A673 (cell line): ENCODE measurements around the gene APOBEC3C. TPM values are rescaled to one million over a fixed set of nuclear protein-coding genes. Genes with fewer than 3 reads are reported as not detected.
A peak's percentile ranks its signal among the peaks of the same experiment; 100 is the strongest.
"Not testable (repeated sequence)": the region's sequence is repeated elsewhere in the genome, so short reads cannot be mapped to it uniquely, and the experiment has no call there.

Experiments used
- BruUV-seq: library from RNA; stranded (reverse); fragments of 400-500 nt; replicated peaks from 2 replicates; lab custom pipeline; 2021; lab: Mats Ljungman, UMichigan
- CTCF ChIA-PET: fragments of 300-600 bp; sonication (Branson Sonifier 250); formaldehyde crosslinking; loops from one replicate; lab custom pipeline; 2022; ENCODE audit warnings: antibody characterized with exemption; lab: Charles Lee
- POLR2A ChIA-PET: fragments of 300-600 bp; sonication (Branson Sonifier 250); formaldehyde crosslinking; loops from one replicate; lab custom pipeline; 2022; ENCODE audit warnings: antibody characterized with exemption; ENCODE audit not compliant: low non-redundant PET; lab: Charles Lee
- DNase-seq: peaks from one replicate; pipeline ENCODE4 v3.0.0-alpha.2; 2015; ENCODE audit warnings: low spot score
- H3K27ac ChIP-seq: fragments of 200-600 bp; sonication (generic); 2 replicates; pipeline ENCODE4 v1.5.1; 2016; ENCODE audit warnings: mixed run types, low read depth, mild to moderate bottlenecking, mixed read lengths, antibody characterized with exemption, low read length; ENCODE audit not compliant: poor library complexity, severe bottlenecking
- H3K27me3 ChIP-seq: fragments of 200-600 bp; sonication (generic); replicated peaks from 2 replicates; pipeline ENCODE4 v1.6.1; 2017; ENCODE audit warnings: mixed run types, low read depth, mild to moderate bottlenecking, mixed read lengths, antibody characterized with exemption, low read length; ENCODE audit not compliant: insufficient read depth, poor library complexity
- H3K36me3 ChIP-seq: fragments of 200-600 bp; sonication (generic); 2 replicates; pipeline ENCODE4 v1.6.1; 2016; ENCODE audit warnings: mixed run types, mild to moderate bottlenecking, mixed read lengths, antibody characterized with exemption, low read length; ENCODE audit not compliant: insufficient read depth, poor library complexity, severe bottlenecking
- H3K4me1 ChIP-seq: fragments of 200-600 bp; sonication (generic); 2 replicates; pipeline ENCODE4 v1.6.1; 2017; ENCODE audit warnings: mixed run types, mild to moderate bottlenecking, mixed read lengths, antibody characterized with exemption, low read length; ENCODE audit not compliant: insufficient read depth, poor library complexity, severe bottlenecking
- H3K4me3 ChIP-seq: fragments of 200-600 bp; sonication (generic); 2 replicates; pipeline ENCODE4 v1.5.1; 2016; ENCODE audit warnings: low read depth, mixed run types, mild to moderate bottlenecking, mixed read lengths, low read length; ENCODE audit not compliant: poor library complexity, severe bottlenecking
- H3K9me3 ChIP-seq: fragments of 200-600 bp; sonication (generic); 2 replicates; pipeline ENCODE4 v1.6.1; 2016; ENCODE audit warnings: mixed run types, low read depth, mild to moderate bottlenecking, mixed read lengths, antibody characterized with exemption, low read length; ENCODE audit not compliant: poor library complexity, severe bottlenecking
- CTCF ChIP-seq: fragments of 300-800, 200-600 bp; sonication (generic); conservative IDR thresholded peaks from 2 replicates; pipeline ENCODE4 v1.5.1; 2017; ENCODE audit warnings: low read depth, mild to moderate bottlenecking, antibody characterized with exemption, low read length, moderate library complexity, mixed read lengths
- EZH2 ChIP-seq: fragments of 200-600 bp; sonication (generic); IDR thresholded peaks from 2 replicates; pipeline ENCODE4 v1.6.1; 2017; ENCODE audit warnings: borderline replicate concordance, low read depth, mild to moderate bottlenecking, mixed read lengths, antibody characterized with exemption, low read length; ENCODE audit not compliant: poor library complexity, severe bottlenecking
- intact Hi-C: fragments of 100-400 bp; cut with micrococcal nuclease; formaldehyde crosslinking; loops from one replicate; pipeline ENCODE4 v1.10.0; 2022; ENCODE audit not compliant: unreplicated experiment
- total RNA-seq: library from RNA; stranded (reverse); gene quantifications from 2 replicates; pipeline ENCODE4 v1.2.3, GENCODE V29; 2021

APOBEC3C gene
- total RNA-seq, 1 experiment from 2014 or later = 12.9 TPM

GRCh38 chr22:39017596-39018365, 3.7 kb downstream of the APOBEC3C start:
- Histone ChIP-seq H3K27me3 (no peaks in the 10 kb centered on the region), H3K4me1 (peaks cover 25% of the 10 kb centered on the region), H3K36me3 (no peaks in the 10 kb centered on the region), H3K27ac (no peak overlapping the region), H3K9me3 (no peaks in the 10 kb centered on the region), H3K4me3 (no peak overlapping the region)
- no peak for DNase-seq
- TF ChIP-seq CTCF (no peak), EZH2 (no peak)
- intact Hi-C loops = no loop called here
- no TSS peak for BruUV-seq
- CTCF ChIA-PET = interaction anchor here (0.6 kb wide), 1 partner anchor 15 kb away, joined by 4 read pairs; no protein-coding TSS in a partner anchor
- POLR2A ChIA-PET = no interaction called here

DNA sequence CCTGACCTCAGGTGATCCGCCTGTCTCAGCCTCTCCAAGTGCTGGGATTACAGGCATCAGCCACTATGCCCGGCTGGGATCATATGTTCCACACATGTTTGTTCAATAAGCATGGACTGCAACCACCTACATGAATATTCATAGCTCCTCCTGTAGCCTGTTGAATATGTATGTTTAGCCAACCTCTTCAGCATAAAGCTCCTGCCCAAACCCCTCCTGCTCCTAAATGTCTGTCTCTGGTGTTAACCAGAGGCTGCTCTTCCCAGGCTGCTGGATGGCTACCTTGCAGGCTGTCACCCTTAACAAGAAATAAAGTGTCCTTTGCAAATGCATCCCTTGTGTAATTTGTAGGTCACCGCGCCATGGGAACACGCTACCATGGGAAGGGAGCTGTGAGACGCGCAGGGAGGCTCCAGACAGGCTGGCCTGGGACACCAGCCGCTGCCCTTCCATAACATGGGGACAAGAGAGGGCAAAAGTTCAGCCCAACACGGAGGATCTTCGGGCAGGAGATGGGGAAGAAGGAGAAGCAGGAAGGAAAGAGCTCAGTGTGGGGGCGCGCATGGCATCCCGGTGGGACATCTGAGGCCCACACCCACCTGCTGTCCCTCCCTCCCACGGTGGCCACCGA, 6.1 kb downstream of the APOBEC3C start:
- POLR2A ChIA-PET, H3K27me3 ChIP-seq, H3K27ac ChIP-seq, intact Hi-C loops, BruUV-seq, CTCF ChIA-PET, H3K36me3 ChIP-seq, H3K9me3 ChIP-seq: not testable (repeated sequence)
- peak overlapping the region; percentile 34 for H3K4me3 ChIP-seq
- peak; percentile 67 for DNase-seq
- peaks cover 13% of the 10 kb centered on the region for H3K4me1 ChIP-seq

GRCh38 chr22:39021552-39022250, 7.6 kb downstream of the APOBEC3C start:
- Histone ChIP-seq H3K4me3 (peak overlapping the region; percentile 34), H3K27ac (peak overlapping the region; percentile 55), H3K9me3 (no peaks in the 10 kb centered on the region), H3K27me3 (no peaks in the 10 kb centered on the region), H3K36me3 (no peaks in the 10 kb centered on the region), H3K4me1 (peaks cover 13% of the 10 kb centered on the region)
- BruUV-seq = no TSS peak
- POLR2A ChIA-PET = no interaction called here
- CTCF ChIA-PET = no interaction called here
- TF ChIP-seq EZH2 (no peak), CTCF (no peak)
- intact Hi-C loops = no loop called here
- no peak for DNase-seq
